ENCODE results near the gene SLC35D2.

GRCh38 chr9:96400132-96400910, 16.8 kb upstream of the SLC35D2 start:
- TF ChIP-seq EZH2 (IDR thresholded peaks at IDR 0.05; ENCODE audit: borderline replicate concordance, insufficient read depth, low read length, poor library complexity, severe bottlenecking) (no peak), EP300 (conservative IDR thresholded peaks at IDR 0.05; ENCODE audit: poor library complexity, severe bottlenecking) (no peak), REST (IDR thresholded peaks at IDR 0.05; ENCODE audit: borderline replicate concordance) (no peak)
- TF ChIP-seq, protein P1, sequence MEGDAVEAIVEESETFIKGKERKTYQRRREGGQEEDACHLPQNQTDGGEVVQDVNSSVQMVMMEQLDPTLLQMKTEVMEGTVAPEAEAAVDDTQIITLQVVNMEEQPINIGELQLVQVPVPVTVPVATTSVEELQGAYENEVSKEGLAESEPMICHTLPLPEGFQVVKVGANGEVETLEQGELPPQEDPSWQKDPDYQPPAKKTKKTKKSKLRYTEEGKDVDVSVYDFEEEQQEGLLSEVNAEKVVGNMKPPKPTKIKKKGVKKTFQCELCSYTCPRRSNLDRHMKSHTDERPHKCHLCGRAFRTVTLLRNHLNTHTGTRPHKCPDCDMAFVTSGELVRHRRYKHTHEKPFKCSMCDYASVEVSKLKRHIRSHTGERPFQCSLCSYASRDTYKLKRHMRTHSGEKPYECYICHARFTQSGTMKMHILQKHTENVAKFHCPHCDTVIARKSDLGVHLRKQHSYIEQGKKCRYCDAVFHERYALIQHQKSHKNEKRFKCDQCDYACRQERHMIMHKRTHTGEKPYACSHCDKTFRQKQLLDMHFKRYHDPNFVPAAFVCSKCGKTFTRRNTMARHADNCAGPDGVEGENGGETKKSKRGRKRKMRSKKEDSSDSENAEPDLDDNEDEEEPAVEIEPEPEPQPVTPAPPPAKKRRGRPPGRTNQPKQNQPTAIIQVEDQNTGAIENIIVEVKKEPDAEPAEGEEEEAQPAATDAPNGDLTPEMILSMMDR (IDR thresholded peaks at IDR 0.05; ENCODE audit: poor library complexity, severe bottlenecking): no peak
